Measurements from ENCODE around the gene PXT1. TPM values are rescaled to one million over a fixed set of nuclear protein-coding genes. Genes with fewer than 3 reads are reported as not detected.
"Not testable (repeated sequence)": the region's sequence is repeated elsewhere in the genome, so short reads cannot be mapped to it uniquely, and the experiment has no call there.

PXT1 gene, protein sequence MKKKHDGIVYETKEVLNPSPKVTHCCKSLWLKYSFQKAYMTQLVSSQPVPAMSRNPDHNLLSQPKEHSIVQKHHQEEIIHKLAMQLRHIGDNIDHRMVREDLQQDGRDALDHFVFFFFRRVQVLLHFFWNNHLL
- not detected in 2 replicates for total RNA-seq (2014; rRNA removed; shearing (Covaris generic))

DNA sequence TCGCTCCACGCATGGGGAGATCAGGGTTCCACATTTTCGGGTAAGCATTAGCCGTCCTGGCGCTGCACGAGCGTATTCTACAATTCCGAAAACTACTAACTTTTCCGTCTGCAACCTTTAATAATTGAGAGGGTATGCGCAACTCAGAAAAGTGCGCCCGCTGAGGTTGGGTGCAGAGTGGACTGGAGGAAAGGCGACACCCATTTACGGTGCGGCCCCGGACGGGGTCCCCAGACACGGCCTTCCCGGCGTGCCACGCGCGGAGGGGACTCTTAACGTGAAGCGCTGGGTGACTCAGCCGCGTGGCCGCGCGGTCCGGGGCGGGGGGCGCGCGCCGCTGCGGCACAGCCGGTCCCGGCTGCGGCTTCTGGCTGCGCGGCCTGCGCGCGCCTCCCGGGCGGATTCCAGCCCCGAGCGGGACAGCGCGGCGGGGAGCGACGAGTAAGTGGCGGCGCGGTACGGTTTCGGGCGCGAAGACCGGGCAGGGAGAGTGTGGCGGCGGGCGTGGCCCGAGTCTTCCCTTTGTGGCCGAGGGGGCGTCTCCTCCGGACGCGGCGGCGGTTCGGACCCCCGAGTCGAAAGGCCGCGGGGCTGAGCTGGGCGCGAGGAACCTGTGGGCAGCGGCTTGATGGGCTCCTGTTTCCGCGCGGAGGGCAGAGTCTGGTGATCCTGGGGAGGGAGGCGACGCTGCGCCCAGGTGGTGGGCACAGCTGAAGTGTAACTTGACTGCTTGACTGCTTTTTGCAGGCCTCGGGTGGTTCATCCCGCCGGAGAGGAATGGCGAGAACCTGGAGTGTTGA, at the start of gene PXT1, which contains the start of gene KCTD20:
Gene PXT1 (minus strand): TSS at position 184 of the 800 bp plus-strand sequence. CDS start 16,772 bp downstream, outside the sequence.
Gene KCTD20 (plus strand): TSS at position 330 of the 800 bp plus-strand sequence. CDS start 27,098 bp downstream, outside the sequence.
- DNase-seq (ENCODE audit: low spot score), result peak; percentile 80

DNA sequence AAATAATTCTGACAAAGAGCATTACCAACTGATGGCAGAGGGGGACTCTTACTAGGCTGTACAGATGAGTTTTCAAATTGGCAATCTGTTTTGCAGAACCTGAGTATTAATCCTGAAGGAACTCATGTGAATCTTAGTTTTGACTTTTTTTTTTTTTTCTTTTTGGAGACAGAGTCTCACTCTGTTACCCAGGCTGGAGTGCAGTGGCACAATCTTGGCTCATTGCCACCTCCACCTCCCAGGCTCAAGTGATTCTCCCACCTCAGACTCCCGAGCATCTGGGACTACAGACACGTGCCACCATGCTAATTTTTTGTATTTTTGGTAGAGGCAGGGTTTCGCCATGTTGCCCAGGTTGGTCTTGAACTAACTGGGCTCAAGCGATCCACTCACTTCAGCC, 49.4 kb upstream of the PXT1 start:
- DNase-seq (ENCODE audit: low spot score), result no peak

DNA sequence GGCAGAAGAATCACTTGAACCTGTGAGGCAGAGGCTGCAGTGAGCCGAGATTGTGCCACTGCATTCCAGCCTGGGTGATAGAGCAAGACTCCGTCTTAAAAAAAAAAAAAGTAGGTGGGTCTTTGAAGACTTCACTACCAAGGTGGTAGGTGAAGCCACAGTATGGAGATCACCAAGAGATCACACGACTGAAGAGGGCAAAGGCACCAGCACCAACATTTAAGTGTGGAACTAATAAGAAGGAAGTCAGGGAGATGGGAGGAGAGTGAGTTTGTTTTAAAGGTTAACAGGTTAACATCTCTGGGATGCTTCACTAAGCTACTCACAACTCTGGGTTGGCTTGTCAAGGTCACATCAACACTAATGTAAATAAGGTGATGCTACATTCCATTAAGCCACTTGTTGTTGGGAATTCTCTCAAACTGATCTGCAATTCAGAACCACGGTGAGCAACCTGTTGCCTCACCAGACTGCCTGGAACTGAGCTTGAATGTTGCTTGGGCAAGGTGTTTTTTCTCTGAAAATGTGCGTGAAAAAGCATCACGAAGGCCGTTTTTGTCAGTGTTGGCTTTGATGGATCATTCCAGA, 48.8 kb upstream of the PXT1 start:
- DNase-seq (ENCODE audit: low spot score), result no peak

DNA sequence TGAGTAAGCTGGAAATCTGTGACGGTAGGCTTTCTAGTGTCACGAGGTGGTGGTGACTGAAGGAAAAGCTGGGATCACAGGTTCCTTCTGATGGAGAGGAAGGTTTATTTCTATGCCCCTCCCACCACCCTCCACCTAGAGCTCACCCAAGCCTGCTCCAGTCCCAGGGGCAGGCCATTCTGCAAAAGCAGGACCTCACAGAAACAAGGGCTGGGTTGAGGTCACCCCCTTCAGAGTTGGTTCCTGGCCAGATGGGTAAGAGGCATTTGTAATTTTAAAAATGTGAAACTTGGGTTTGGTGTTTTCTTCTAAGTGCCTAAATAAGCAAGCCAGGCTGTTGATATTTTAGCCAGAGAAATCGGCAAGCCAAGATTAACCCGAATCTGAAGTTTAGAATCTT, 46.8 kb upstream of the PXT1 start:
- DNase-seq (ENCODE audit: low spot score), result no peak

DNA sequence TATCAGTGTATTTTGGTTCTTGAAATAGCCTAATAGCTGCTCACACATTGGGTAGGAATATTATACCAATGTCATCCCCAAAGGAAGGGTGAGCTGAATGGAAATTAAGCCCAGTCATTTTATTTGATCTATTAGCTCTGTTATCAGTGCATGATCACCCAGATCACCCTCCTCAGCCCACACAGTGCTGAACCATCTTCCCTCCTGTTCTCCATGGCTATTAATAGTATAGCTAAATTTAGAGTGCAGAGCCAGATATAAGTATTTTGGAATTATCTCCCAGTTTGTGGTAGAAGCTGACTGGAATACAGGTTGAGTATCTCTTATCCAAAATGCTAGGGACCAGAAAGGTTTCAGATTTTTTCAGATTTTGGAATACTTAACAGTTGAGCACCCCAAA, 45.6 kb upstream of the PXT1 start:
- DNase-seq (ENCODE audit: low spot score), result no peak

DNA sequence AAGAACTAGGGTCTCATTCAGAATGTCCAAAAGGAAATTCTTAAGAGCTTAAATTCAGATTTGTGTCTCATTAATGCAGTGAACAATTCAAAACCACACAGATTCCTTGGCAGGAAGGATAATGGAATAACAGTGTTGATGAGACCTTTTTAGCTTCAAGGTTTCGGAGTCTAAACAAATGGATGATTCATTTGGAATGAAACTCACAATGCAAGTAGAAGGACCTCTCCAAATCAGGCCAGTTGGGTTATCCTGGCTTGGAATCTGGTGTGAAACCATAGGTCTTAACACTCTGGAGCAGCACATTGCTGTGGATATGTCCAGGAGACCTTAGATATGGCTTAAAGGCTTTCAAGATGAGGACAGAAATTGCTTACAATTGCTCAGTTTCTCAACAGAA, 45.0 kb upstream of the PXT1 start:
- DNase-seq (ENCODE audit: low spot score), result no peak

DNA sequence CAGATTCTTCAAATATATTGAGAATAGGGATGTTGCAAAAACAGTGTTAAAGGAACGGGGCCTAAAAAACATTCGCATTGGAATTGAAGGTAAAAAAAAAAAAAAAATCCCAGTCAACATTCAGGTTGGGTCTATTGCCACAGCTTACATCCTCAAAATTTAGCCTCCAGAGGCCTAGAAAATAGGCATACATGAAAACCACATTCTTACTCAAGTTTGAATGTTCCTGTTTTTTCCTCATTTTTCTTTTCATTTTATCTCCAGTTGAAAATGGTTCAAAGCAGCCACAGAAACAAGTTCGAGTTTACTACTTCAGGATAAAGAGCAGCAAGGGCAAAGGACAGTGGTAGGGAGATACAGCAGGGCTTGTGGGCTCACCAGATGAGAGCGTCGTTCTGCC, 42.1 kb upstream of the PXT1 start:
- no peak for DNase-seq (ENCODE audit: low spot score)

DNA sequence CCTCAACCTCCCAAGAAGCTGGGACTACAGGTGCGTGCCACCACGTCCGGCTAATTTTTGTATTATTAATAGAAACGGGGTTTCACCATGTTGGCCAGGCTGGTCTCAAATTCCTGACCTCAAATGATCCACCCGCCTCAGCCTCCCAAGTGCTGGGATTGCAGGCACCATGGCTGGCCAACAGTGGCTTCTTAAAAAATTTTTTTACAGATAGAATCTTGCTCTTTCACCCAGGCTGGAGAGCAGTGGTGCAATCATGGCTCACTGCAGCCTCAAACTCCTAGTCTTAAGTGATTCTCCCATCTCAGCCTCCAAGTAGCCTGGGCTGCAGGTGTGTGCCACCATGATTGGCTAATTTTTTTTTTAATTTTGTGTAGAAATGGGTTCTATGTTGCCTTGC, 40.7 kb upstream of the PXT1 start:
- DNase-seq (ENCODE audit: low spot score), result not testable (repeated sequence)

DNA sequence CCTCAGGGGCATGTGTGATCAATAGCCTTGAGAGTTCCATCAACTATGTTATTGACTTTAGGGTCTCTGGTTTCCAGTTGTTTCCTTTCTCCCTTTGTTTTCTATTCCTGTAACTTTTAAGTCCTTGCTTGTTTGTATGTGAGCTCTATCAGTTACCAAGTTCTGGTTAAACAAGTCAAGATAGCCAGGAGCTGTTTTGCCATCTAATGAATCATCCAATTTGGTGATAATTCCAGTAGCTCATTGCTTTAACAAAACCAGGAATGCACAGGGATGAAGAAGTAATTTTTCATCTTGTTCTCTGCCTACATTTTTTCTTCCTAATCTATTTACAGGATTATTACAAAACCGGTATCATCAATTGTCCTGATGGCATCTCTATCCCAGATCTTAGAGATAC, 36.6 kb upstream of the PXT1 start:
- DNase-seq (ENCODE audit: low spot score), result no peak

DNA sequence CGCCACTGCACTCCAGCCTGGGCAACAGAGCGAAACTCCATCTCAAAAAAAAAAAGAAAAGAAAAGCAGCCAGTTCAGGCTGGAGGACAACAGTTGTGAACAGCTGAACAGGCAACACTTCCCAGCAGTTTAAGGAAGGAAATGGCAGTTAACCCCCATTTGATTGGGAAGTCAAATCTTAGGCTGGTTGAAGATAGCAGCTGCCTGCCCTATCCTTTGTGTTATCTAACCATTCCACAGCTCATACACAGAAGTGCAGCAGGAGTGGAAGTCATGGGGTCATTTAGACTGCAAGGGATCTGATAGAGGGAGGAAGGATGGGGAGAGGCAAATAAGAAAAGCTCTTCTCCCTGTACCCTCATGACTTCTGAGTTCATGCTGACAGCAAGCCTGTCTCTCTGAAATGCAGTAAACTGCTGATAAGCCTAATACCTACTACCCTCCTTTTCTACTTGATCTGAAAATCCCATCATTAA, 35.4 kb upstream of the PXT1 start:
- DNase-seq (ENCODE audit: low spot score), result no peak

DNA sequence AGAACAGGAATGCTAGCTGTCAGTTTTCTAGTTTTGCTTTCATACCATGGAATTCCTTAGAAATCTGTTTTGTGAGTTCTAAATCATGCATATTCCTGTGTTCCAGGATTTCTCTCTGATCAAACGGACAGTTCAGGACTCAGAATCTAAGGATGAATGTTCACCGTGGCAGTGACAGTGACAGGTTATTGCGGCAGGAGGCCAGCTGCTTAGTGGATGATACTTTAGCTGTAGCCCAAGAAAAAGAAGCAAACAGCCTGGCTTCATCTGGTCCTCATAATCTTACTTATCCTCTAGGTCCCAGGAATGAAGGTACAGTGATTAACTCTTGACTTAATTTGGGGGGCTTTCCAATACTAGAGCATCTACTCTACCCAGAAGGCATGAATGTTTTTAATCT, 27.3 kb upstream of the PXT1 start:
- no peak for DNase-seq (ENCODE audit: low spot score)

DNA sequence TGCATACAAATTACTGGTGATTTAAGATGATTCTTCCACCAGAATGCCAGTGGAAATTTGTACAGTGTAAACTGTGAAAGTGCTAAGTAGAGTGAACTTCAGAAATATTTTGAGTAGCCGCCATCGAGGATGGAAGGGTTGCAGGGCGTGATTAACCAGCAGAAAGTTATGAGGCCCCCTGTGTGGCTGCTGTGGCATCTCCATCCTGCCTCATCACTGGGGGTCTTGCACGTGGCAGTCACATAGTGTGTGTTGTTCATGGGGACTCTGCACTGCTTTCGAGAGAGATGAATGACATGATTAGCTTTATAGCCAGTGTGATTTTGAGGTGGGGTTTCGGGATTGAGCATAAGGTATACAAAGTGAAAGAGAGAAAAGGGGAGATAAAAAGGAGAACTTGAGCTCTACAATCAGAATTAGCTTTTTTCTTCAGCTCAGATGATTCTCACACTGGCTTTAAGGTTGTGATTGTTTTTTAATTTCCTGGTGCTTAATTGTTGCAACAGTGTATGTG, 26.6 kb upstream of the PXT1 start:
- no peak for DNase-seq (ENCODE audit: low spot score)

DNA sequence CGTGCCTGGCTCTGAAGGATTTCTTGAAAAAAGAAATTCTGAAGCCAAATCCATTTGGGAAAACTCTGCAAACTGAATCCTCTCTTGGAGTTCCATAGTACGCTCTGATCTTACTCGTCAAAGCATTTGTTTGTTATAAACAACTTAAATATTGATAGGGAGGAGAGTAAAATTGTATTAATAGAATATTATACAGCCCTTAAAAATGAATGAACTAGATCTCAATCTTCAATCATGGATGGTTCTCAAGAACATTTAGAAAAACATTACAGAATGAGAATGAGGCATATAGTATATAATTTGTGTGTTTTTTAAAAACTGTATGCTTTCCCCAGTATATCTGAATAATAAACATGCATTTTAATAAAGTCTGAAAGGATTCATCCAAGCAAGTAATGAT, 25.0 kb upstream of the PXT1 start:
- no peak for DNase-seq (ENCODE audit: low spot score)

DNA sequence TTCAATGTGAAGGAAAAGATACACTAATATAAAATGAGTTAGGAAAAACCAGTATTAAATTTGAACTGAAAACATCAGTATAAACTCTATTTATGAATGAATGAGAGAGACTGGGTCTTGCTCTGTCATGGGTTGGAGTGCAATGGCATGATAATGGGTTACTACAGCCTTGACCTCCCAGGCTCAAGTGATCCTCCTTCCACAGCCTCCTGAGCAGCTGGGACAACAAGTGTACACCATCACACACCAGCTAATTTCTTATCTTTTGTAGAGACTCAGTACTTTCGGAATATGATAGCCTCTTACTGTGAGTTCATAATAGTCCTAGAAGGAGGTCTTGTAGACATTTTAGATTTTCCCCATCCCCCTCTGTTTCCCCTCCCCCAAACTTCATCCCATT, 21.6 kb upstream of the PXT1 start:
- DNase-seq (ENCODE audit: low spot score), result no peak

DNA sequence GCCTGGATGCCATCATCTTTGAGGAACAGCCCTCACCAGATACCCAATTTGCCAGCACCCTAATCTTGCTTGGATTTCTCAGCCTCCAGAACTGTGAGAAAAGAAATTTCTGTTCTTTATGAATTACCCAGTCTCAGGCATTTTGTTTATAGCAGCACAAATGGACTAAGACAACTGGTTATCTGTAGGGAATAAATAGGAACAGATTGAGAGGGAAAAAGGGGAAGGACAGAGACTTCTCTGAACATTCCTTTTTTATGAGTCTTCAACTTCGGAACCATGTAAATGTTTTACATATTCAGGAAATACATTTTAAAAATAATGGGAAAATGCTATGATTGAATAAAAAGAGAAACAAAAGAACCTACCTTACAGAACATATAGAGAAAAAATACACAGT, 21.0 kb upstream of the PXT1 start:
- no peak for DNase-seq (ENCODE audit: low spot score)

DNA sequence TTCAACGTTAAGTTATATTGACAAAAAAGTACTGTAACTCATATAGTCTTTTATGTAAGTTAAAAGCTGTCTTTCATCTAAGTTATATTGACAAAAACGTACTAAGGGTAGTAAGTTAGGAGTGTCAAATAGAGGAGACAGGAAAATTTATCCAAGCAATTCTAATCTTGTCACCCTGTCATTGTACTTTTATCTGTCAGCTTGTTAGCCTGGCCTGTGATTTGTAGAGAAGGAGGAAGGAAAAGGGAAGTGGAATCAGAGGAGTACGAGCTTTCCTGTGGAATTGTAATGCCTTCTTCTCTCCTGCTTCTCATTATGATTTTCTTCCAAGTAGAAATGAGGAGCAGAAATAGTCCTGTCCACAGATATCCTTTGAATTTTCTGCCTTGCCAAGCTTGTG, 19.0 kb upstream of the PXT1 start:
- DNase-seq (ENCODE audit: low spot score), result no peak

DNA sequence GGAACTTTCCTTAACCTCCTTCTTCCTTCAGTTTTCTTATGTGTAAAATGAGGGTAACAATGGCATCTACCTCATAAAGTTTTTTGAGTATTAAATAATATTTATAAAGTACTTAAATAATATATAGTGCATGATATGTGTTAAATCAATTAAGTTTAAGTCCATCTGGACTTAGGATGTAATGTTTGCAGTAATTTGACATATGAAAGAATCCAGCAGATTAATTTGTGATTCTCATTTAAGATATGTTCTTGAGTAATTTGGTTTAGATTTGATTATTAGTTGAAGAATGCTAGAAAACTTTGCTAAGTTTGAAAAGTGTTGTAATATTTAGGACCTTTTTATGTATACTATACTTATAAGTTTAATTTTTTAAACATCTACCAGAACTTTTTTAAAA, 18.3 kb upstream of the PXT1 start:
- no peak for DNase-seq (ENCODE audit: low spot score)

DNA sequence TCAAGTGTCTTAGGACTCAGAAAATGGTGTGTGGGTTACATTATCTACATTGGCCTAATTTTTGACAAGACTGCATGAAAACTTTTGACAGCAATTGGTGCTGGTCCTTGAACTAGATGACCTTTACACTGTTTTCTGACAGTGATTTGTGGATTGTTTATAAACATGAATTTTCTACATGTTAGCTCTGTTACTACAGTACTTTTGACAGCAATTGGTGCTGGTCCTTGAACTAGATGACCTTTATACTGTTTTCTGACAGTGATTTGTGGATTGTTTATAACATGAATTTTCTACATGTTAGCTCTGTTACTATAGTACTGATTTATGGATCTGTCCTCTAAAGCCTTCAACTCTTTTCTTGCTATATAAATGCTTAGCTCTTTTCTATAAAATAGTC, 16.8 kb upstream of the PXT1 start:
- no peak for DNase-seq (ENCODE audit: low spot score)

DNA sequence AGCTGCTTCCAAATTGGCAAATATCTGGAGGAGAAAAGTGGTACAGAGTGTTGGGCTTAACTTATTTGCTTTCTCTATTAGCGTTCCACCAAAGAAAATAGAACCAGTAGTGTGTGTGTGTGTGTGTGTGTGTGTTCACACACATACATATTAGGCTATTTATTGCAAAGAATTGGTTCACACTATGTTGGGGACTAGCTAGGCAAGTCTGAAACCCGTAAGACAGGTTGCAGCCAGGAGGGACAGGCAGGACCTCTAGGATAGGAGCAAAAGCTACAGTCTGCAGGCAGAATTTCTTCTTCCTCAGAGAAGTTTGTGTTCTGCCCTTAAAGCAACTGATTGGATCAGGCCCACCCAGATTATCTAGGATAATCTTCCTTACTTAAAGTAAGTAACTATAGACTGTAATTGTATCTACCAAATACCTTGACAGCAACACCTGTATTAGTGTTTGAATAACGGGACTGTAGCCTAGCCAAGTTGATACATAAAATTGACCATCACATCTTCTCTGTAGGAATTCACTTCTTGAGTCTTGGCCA, 12.9 kb upstream of the PXT1 start:
- DNase-seq (ENCODE audit: low spot score), result no peak

DNA sequence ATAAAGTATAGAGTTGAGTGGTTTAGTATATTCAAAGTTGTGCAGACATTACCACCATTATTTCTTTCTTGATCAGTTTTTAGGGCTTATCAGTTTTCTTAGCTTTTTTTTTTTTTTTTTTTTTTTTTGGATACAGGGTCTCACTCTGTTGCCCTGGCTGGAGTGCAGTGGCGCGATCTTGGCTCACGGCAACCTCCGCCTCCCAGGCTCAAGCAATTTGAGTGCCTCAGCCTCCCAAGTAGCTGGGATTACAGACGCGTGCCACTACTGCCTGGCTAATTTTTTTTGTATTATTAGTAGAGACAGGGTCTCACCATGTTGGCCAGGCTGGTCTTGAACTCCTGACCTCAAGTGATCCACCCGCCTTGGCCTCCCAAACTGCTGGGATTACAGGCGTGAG, 10.2 kb upstream of the PXT1 start:
- not testable (repeated sequence) for DNase-seq (ENCODE audit: low spot score)

DNA sequence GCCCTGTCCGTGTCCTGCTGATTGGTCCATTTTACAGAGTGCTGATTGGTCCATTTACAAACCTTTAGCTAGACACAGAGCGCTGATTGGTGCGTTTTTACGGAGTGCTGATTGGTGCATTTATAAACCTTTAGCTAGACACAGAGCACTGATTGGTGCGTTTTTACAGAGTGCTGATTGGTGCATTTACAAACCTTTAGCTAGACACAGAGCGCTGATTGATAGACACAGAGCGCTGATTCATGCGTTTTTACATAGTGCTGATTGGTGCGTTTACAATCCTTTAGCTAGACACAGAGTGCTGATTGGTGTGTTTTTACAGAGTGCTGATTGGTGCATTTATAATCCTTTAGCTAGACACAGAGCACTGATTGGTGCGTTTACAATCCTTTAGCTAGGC, 6.5 kb upstream of the PXT1 start:
- not testable (repeated sequence) for DNase-seq (ENCODE audit: low spot score)

DNA sequence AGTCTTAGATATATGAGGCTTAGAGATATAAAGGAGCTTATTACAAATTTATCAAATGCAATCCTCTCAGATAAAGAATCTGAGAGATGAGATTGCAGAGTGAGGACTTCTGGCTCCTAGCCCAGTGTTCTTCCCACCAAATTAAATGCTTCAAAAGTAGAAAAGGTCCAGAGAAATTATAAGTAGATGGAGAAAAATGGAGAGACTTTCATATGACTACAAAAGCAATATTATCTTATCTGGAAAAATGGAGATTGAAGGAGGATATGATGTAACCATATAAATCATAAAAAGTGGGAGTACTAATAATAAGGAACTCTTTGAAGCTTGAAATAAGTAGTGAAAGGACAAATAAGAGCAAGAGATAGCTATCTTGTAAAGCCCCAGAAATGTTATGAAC, 3.0 kb upstream of the PXT1 start:
- DNase-seq (ENCODE audit: low spot score), result no peak

DNA sequence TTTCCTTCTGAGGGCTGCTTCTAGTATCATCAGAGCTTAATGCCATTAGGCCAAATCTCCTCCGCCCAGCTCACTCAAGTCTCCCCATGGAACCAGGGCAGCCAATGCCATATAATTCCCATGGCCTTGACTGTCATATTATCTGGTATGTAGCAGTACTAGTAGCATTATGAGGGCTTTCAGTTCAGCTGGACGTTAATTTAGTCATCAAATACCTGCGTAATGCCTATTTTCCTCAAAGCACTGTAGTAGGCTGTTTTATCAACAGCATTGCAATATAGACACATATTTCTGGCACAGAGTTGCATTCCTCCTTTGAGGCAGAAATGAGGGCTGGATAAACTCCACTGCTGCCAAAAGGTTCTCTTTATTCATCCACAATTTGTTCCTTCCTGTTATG, 1.8 kb upstream of the PXT1 start:
- no peak for DNase-seq (ENCODE audit: low spot score)

Data from H4 (cell line).